CD4-positive, CD25-positive, alpha-beta regulatory T cell (primary cell): ENCODE measurements around the gene NSMCE1. TPM values are rescaled to one million over a fixed set of nuclear protein-coding genes. Genes with fewer than 3 reads are reported as not detected.

Source experiments
- ATAC-seq, 2 donors: fragments of 150-1000 bp; cut with Tn5 transposase; one replicate each; pipeline ENCODE4 v1.10.0; 2021; ENCODE audit warnings: low read depth in 2 of 2, moderate number of reproducible peaks in 2 of 2, moderate library complexity in 1 of 2
- DNase-seq, 3 donors: peaks; one replicate each; pipeline versions ENCODE4 v3.0.0 to v3.0.0-alpha.2; 2012 to 2022; ENCODE audit warnings: mixed read lengths in 1 of 3
- H3K27ac ChIP-seq: one replicate; pipeline ENCODE4 v1.7.0; 2013; ENCODE audit warnings: mild to moderate bottlenecking, low read length; ENCODE audit not compliant: insufficient read depth, poor library complexity, severe bottlenecking
- H3K27me3 ChIP-seq: one replicate; pipeline ENCODE4 v1.7.0; 2013; ENCODE audit warnings: low read length; ENCODE audit not compliant: control insufficient read depth, insufficient read depth
- H3K36me3 ChIP-seq: one replicate; pipeline ENCODE4 v1.7.0; 2013; ENCODE audit warnings: mild to moderate bottlenecking, low read length, moderate library complexity; ENCODE audit not compliant: control insufficient read depth, insufficient read depth
- H3K4me1 ChIP-seq: 2 replicates; pipeline ENCODE4 v1.7.0; 2013; ENCODE audit warnings: mild to moderate bottlenecking, low read length; ENCODE audit not compliant: insufficient read depth, control insufficient read depth, poor library complexity, severe bottlenecking
- H3K4me3 ChIP-seq: one replicate; pipeline ENCODE4 v1.7.0; 2013; ENCODE audit warnings: low read depth, mild to moderate bottlenecking, low read length, moderate library complexity
- H3K9me3 ChIP-seq, 2 experiments: 1 replicate in 1 of 2; 2 replicates in 1 of 2; pipeline ENCODE4 v1.7.0; 2013; ENCODE audit warnings: low read length in 2 of 2, mild to moderate bottlenecking in 1 of 2, moderate library complexity in 1 of 2; ENCODE audit not compliant: control insufficient read depth in 2 of 2
- H3K27ac Mint-ChIP-seq, 3 donors: one replicate each; pipeline ENCODE4 v1.8.0; 2020 to 2022; ENCODE audit warnings: mild to moderate bottlenecking in 3 of 3, mixed read lengths in 3 of 3, moderate library complexity in 2 of 3
- H3K27me3 Mint-ChIP-seq: one replicate; pipeline ENCODE4 v1.8.0; 2022; ENCODE audit warnings: mild to moderate bottlenecking, mixed read lengths
- H3K36me3 Mint-ChIP-seq: one replicate; pipeline ENCODE4 v1.8.0; 2020; ENCODE audit warnings: mixed read lengths
- H3K4me1 Mint-ChIP-seq, 4 donors: one replicate each; pipeline ENCODE4 v1.8.0; 2020 to 2022; ENCODE audit warnings: mixed read lengths in 4 of 4, mild to moderate bottlenecking in 1 of 4
- H3K4me3 Mint-ChIP-seq, 4 donors: one replicate each; pipeline ENCODE4 v1.8.0; 2020 to 2022; ENCODE audit warnings: mild to moderate bottlenecking in 4 of 4, mixed read lengths in 4 of 4, moderate library complexity in 3 of 4
- H3K9me3 Mint-ChIP-seq, 7 donors: one replicate each; pipeline ENCODE4 v1.8.0; 2020 to 2022; ENCODE audit warnings: mixed read lengths in 7 of 7, mild to moderate bottlenecking in 3 of 7, moderate library complexity in 2 of 7
- polyA plus RNA-seq, 4 donors: library from polyadenylated mRNA; unstranded; fragments of 300-500 nt; fragmentation: Illumina TruSeq; gene quantifications; one replicate each; pipeline ENCODE4 v1.2.3, GENCODE V29; 2021
- total RNA-seq: library from RNA; stranded (reverse); gene quantifications from one replicate; pipeline ENCODE4 v1.2.3, GENCODE V29; 2022

NSMCE1 gene
- total and polyA plus RNA-seq, 5 donors from 2014 or later = 40.0 to 156 (median 131) TPM

DNA sequence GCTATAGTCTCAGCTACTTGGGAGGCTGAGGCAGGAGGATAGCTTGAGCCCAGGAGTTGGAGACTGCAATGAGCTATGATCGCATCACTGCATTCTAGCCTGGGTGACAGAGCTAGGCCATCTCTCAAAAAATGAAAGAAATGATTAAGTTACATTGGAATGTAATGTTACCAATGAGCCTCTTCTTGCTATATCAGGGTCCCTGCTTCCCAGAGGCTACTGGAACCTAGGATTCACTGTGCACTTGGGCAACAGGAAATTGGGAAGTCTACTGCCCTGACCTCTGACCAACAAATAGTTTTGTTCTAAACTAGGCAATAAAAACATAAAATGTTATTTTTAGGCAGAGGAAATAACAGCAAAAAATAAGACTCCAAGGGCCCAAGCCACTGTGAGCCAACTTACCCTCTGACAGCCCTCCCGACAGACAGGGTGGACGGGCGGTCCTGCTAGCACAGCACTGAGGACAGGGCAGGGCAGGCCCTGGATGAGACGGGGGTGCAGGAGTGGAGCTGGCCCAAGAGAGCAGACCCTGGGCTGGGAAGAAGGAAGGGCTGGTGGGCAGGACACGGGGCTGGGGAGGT, 27.5 kb downstream of the NSMCE1 start:
- Mint-ChIP-seq H3K9me3 (peaks cover 0 to 2% (median 0%) of the 10 kb centered on the region in 7 donors), H3K36me3 (peaks cover 14% of the 10 kb centered on the region), H3K4me3 (no peak overlapping the region), H3K4me1 (peaks cover 25 to 93% (median 54%) of the 10 kb centered on the region in 4 donors), H3K27ac (peak overlapping the region; percentile 48 to 92 (median 83)), H3K27me3 (no peaks in the 10 kb centered on the region)
- Histone ChIP-seq H3K27ac (peak overlapping the region; percentile 41), H3K9me3 (no peaks in the 10 kb centered on the region), H3K27me3 (no peaks in the 10 kb centered on the region), H3K4me1 (peaks cover 38% of the 10 kb centered on the region), H3K36me3 (no peaks in the 10 kb centered on the region), H3K4me3 (no peak overlapping the region)
- ATAC-seq (no peak), DNase-seq (no peak)

DNA sequence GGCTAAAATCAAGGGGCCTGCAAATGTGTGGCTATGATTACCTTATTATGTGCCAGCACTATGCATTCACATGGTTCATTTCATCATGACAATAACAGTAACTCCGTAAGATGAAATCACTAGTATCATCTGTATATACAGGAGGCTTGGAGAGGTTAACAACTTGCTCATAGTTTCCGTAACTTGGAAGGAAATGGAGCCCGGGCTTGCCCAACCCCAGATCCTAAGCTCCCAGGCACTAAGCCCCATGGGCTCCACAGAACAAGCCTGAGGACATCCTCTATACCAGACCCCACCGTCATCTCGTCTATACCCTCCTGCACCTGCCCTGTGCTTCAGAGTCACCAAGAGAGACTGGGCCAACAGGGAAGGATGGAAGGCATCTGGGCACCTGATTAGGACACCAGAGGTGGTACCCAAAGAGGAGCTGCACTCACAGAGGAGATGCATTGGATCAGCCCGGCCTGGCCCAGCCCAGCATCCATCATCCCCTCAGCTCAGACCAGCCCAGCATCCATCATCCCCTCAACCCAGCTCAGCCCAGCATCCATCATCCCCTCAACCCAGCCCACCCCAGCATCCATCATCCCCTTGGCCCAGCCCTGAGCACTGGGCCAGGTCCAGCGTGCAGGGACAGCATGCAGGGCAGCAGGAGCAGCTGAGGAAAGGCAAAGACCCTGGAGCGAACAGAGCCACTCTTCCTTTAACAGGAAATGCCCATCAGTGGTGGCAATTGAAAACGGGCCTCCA, 28.5 kb downstream of the NSMCE1 start:
- Histone ChIP-seq H3K9me3 (no peaks in the 10 kb centered on the region), H3K4me3 (no peak overlapping the region), H3K4me1 (peaks cover 44% of the 10 kb centered on the region), H3K27me3 (no peaks in the 10 kb centered on the region), H3K27ac (peak overlapping the region; percentile 48), H3K36me3 (no peaks in the 10 kb centered on the region)
- Mint-ChIP-seq H3K4me3 (no peak overlapping the region), H3K9me3 (peaks cover 0 to 2% (median 0%) of the 10 kb centered on the region in 7 donors), H3K4me1 (peaks cover 25 to 93% (median 54%) of the 10 kb centered on the region in 4 donors), H3K27ac (peak overlapping the region; percentile 69 to 99 (median 92)), H3K36me3 (peaks cover 6% of the 10 kb centered on the region), H3K27me3 (no peaks in the 10 kb centered on the region)
- ATAC-seq (no peak), DNase-seq (no peak)

- peaks cover 29 to 93% (median 57%) of the 10 kb centered on the region in 4 donors for H3K4me1 Mint-ChIP-seq
- peak overlapping the region; percentile 38 to 99 (median 92) for H3K27ac Mint-ChIP-seq
- Histone ChIP-seq H3K27me3 (no peaks in the 10 kb centered on the region), H3K27ac (peak overlapping the region; percentile 48), H3K4me3 (no peak overlapping the region), H3K36me3 (no peaks in the 10 kb centered on the region), H3K4me1 (peaks cover 55% of the 10 kb centered on the region), H3K9me3 (no peaks in the 10 kb centered on the region)
- ATAC-seq (no peak), DNase-seq (no peak)
- H3K36me3 Mint-ChIP-seq = peaks cover 4% of the 10 kb centered on the region
- H3K27me3 Mint-ChIP-seq = no peaks in the 10 kb centered on the region
- peak overlapping the region in 1 of 4 donors; percentile 10 for H3K4me3 Mint-ChIP-seq
- no peaks in the 10 kb centered on the region for H3K9me3 Mint-ChIP-seq
Measured at GRCh38 chr16:27239026-27239425, 29.5 kb downstream of the NSMCE1 start.

DNA sequence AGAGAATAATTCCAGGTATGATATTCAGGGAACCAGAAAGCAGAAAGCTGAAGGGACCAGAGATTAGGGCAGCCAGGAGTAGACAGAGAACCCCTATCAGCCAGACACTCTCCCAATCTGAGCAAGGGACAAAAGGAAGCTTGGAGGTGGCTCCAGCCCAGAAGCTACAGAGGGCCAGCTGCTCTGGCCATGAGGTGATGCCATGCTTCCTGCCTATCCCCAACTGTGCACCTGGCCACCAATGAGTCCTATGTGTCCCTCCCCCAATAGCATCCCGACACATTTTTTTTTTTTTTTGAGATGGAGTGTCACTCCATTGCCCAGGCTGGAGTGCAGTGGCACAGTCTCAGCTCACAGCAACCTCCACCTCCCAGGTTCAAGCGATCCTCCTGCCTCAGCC, 30.0 kb downstream of the NSMCE1 start:
- Mint-ChIP-seq H3K4me1 (peaks cover 29 to 93% (median 54%) of the 10 kb centered on the region in 4 donors), H3K4me3 (peak overlapping the region; percentile 10 to 79 (median 66)), H3K36me3 (peaks cover 4% of the 10 kb centered on the region), H3K27ac (peak overlapping the region; percentile 92 to 100 (median 99)), H3K9me3 (no peaks in the 10 kb centered on the region), H3K27me3 (no peaks in the 10 kb centered on the region)
- ATAC-seq = no peak
- Histone ChIP-seq H3K4me3 (no peak overlapping the region), H3K27ac (peak overlapping the region; percentile 93), H3K9me3 (no peaks in the 10 kb centered on the region), H3K36me3 (no peaks in the 10 kb centered on the region), H3K4me1 (peaks cover 59% of the 10 kb centered on the region), H3K27me3 (no peaks in the 10 kb centered on the region)
- no peak for DNase-seq

- Mint-ChIP-seq H3K27me3 (no peaks in the 10 kb centered on the region), H3K4me1 (peaks cover 27 to 93% (median 52%) of the 10 kb centered on the region in 4 donors), H3K9me3 (no peaks in the 10 kb centered on the region), H3K36me3 (peaks cover 4% of the 10 kb centered on the region), H3K4me3 (peak overlapping the region; percentile 68 to 83 (median 80)), H3K27ac (peak overlapping the region; percentile 92 to 100 (median 99))
- Histone ChIP-seq H3K27me3 (no peaks in the 10 kb centered on the region), H3K4me3 (no peak overlapping the region), H3K4me1 (peaks cover 62% of the 10 kb centered on the region), H3K9me3 (no peaks in the 10 kb centered on the region), H3K36me3 (no peaks in the 10 kb centered on the region), H3K27ac (peak overlapping the region; percentile 93)
- ATAC-seq (no peak), DNase-seq (no peak)
Measured at GRCh38 chr16:27238016-27238587, 30.5 kb downstream of the NSMCE1 start.

- H3K36me3 Mint-ChIP-seq = peaks cover 4% of the 10 kb centered on the region
- no peaks in the 10 kb centered on the region for H3K9me3 ChIP-seq
- H3K4me1 ChIP-seq = peaks cover 62% of the 10 kb centered on the region
- peak overlapping the region; percentile 68 to 84 (median 82) for H3K4me3 Mint-ChIP-seq
- ATAC-seq = peak; percentile 60 to 65
- H3K4me1 Mint-ChIP-seq = peaks cover 23 to 93% (median 52%) of the 10 kb centered on the region in 4 donors
- H3K9me3 Mint-ChIP-seq = no peaks in the 10 kb centered on the region
- no peaks in the 10 kb centered on the region for H3K36me3 ChIP-seq
- DNase-seq = peak; percentile 59 to 89 (median 72)
- no peaks in the 10 kb centered on the region for H3K27me3 Mint-ChIP-seq
- peak overlapping the region; percentile 93 for H3K27ac ChIP-seq
- H3K27ac Mint-ChIP-seq = peak overlapping the region; percentile 92 to 100 (median 99)
- H3K27me3 ChIP-seq = no peaks in the 10 kb centered on the region
- peak overlapping the region; percentile 48 for H3K4me3 ChIP-seq
Measured at GRCh38 chr16:27237219-27238015, 31.2 kb downstream of the NSMCE1 start.

- no peaks in the 10 kb centered on the region for H3K9me3 ChIP-seq
- no peaks in the 10 kb centered on the region for H3K27me3 Mint-ChIP-seq
- DNase-seq (no peak), ATAC-seq (no peak)
- H3K36me3 Mint-ChIP-seq = peaks cover 4% of the 10 kb centered on the region
- peak overlapping the region; percentile 93 for H3K27ac ChIP-seq
- H3K4me1 Mint-ChIP-seq = peaks cover 23 to 93% (median 53%) of the 10 kb centered on the region in 4 donors
- peak overlapping the region; percentile 68 to 84 (median 82) for H3K4me3 Mint-ChIP-seq
- H3K4me1 ChIP-seq = peaks cover 67% of the 10 kb centered on the region
- H3K27ac Mint-ChIP-seq = peak overlapping the region; percentile 92 to 100 (median 99)
- H3K36me3 ChIP-seq = no peaks in the 10 kb centered on the region
- H3K27me3 ChIP-seq = no peaks in the 10 kb centered on the region
- H3K9me3 Mint-ChIP-seq = no peaks in the 10 kb centered on the region
- H3K4me3 ChIP-seq = peak overlapping the region; percentile 33
Measured at GRCh38 chr16:27236635-27237218, 31.8 kb downstream of the NSMCE1 start.
